PC-3 (cell line): ENCODE data around the gene TEX52.

ENCODE experiments used
- EZH2 ChIP-seq: fragments of 300-600 bp; sonication (generic); IDR thresholded peaks from one replicate; pipeline ENCODE4 v1.6.1; 2017; ENCODE audit warnings: antibody characterized with exemption, mild to moderate bottlenecking, low read length; ENCODE audit not compliant: unreplicated experiment
- TF ChIP-seq, protein P1 (sequence below): fragments of 300-600 bp; sonication (generic); conservative IDR thresholded peaks from 2 replicates; pipeline ENCODE4 v1.5.1; 2017; ENCODE audit warnings: antibody characterized with exemption, low read depth, mild to moderate bottlenecking, low read length

DNA sequence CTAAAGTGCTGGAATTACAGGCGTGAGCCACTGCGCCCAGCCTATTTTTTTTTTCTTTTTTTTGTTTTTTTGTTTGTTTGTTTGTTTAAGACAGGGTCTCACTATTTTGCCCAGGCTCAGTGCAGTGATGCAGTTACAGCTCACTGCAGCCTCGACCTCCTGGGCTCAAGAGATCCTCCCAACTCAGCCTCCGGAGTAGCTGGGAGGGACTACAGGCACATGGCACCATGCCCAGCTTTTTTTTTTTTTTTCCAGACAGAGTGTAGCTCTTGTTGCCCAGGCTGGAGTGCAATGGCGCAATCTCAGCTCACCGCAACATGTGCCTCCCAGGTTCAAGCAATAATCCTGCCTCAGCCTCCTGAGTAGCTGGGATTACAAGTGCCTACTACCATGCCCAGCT is 50.1 kb downstream of the TEX52 start:
- TF ChIP-seq, protein P1, sequence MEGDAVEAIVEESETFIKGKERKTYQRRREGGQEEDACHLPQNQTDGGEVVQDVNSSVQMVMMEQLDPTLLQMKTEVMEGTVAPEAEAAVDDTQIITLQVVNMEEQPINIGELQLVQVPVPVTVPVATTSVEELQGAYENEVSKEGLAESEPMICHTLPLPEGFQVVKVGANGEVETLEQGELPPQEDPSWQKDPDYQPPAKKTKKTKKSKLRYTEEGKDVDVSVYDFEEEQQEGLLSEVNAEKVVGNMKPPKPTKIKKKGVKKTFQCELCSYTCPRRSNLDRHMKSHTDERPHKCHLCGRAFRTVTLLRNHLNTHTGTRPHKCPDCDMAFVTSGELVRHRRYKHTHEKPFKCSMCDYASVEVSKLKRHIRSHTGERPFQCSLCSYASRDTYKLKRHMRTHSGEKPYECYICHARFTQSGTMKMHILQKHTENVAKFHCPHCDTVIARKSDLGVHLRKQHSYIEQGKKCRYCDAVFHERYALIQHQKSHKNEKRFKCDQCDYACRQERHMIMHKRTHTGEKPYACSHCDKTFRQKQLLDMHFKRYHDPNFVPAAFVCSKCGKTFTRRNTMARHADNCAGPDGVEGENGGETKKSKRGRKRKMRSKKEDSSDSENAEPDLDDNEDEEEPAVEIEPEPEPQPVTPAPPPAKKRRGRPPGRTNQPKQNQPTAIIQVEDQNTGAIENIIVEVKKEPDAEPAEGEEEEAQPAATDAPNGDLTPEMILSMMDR: no peak
- no peak for TF ChIP-seq EZH2
